CD4-positive, alpha-beta T cell treated with Interleukin-2 at 100 ng/mL for 4 hours (primary cell): ENCODE measurements around the gene PRR7.
A peak's percentile ranks its signal among the peaks of the same experiment; 100 is the strongest.

Experiments used
- DNase-seq: peaks from one replicate; pipeline ENCODE4 v3.0.0-alpha.2; 2020; ENCODE audit warnings: low spot score

The PRR7 gene

GRCh38 chr5:177469750-177470525 lies 23.3 kb downstream of the PRR7 start:
- no peak for DNase-seq

- DNase-seq: no peak
Observed at GRCh38 chr5:177470759-177471536, 24.3 kb downstream of the PRR7 start.

GRCh38 chr5:177471610-177472356 lies 25.2 kb downstream of the PRR7 start:
- peak; percentile 48 for DNase-seq

GRCh38 chr5:177472460-177473442 lies 26.1 kb downstream of the PRR7 start:
- peak; percentile 51 for DNase-seq

- DNase-seq: no peak
Observed at GRCh38 chr5:177473443-177474001, 26.9 kb downstream of the PRR7 start, which contains the start of gene DBN1. DBN1 (minus strand) TSS chr5:177473634; CDS start chr5:177473521, 113 bp downstream.

- DNase-seq: no peak
Observed at GRCh38 chr5:177474002-177474476, 27.4 kb downstream of the PRR7 start.

- no peak for DNase-seq
Observed at GRCh38 chr5:177474846-177475562, 28.4 kb downstream of the PRR7 start.

- no peak for DNase-seq
Observed at GRCh38 chr5:177475563-177476427, 29.2 kb downstream of the PRR7 start.

GRCh38 chr5:177476531-177477233 lies 30.1 kb downstream of the PRR7 start:
- DNase-seq: no peak

- no peak for DNase-seq
Observed at GRCh38 chr5:177477701-177478477, 31.3 kb downstream of the PRR7 start.

- DNase-seq: peak; percentile 27
Observed at GRCh38 chr5:177478711-177479646, 32.4 kb downstream of the PRR7 start.

- no peak for DNase-seq
Observed at GRCh38 chr5:177479774-177480173, 33.2 kb downstream of the PRR7 start.

- DNase-seq: no peak
Observed at GRCh38 chr5:177482359-177482795, 35.8 kb downstream of the PRR7 start.

GRCh38 chr5:177483042-177483441 lies 36.4 kb downstream of the PRR7 start:
- no peak for DNase-seq

GRCh38 chr5:177483994-177484901 lies 37.6 kb downstream of the PRR7 start:
- no peak for DNase-seq
